ENCODE results near the gene ACAT2. TPM values are rescaled to one million over a fixed set of nuclear protein-coding genes. Genes with fewer than 3 reads are reported as not detected.

The ACAT2 gene
- total RNA-seq, 1 donor from 2014 or later: 92.5 TPM

DNA sequence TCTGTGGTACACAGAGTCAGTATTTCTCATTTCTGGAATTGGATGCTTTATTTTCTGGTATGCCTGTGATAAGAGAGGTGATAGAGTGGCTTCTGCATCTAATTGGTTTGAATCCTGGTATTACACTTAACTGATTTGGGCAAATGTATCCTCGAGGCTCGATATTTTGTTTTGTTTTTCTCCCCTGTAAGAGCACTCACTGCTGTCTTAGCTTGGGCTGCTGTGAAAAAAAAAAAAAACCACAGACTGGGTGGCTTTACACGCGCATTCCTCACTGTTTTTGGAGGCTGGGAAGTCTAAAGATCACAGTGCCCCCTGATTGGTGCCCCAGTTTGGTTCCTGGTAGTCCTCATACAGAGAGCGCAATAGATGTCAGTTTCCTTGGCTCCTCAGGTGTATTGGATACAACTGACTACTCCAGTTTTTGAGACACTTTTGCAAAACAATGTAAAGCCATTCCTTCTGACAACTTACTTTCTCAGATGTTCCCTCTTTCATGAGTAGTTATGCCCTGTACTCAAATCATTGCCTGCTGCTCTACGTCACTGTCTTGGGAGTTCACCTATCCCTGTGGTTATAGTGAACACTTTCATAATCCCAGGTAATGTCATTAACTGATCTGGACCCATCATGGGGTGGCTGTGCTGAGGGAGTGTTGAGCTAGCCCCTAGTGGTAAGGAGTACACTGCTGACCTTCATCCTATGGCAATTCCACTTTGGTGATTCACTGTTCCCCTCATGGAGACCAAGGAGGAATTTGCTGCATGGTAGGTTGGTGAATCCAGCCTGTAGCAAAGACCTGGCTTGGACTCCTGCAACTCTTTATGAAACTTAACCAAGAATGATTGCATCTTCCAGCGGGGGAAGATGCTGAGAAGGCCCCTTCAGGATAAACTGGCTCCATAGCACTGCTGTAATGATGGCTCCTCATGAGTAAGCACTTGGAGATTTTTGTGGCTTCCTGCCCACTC, 3.5 kb upstream of the ACAT2 start:
- TF ChIP-seq EZH2phosphoT487 (IDR thresholded peaks at IDR 0.05): no peak
- TF ChIP-seq, protein P1, sequence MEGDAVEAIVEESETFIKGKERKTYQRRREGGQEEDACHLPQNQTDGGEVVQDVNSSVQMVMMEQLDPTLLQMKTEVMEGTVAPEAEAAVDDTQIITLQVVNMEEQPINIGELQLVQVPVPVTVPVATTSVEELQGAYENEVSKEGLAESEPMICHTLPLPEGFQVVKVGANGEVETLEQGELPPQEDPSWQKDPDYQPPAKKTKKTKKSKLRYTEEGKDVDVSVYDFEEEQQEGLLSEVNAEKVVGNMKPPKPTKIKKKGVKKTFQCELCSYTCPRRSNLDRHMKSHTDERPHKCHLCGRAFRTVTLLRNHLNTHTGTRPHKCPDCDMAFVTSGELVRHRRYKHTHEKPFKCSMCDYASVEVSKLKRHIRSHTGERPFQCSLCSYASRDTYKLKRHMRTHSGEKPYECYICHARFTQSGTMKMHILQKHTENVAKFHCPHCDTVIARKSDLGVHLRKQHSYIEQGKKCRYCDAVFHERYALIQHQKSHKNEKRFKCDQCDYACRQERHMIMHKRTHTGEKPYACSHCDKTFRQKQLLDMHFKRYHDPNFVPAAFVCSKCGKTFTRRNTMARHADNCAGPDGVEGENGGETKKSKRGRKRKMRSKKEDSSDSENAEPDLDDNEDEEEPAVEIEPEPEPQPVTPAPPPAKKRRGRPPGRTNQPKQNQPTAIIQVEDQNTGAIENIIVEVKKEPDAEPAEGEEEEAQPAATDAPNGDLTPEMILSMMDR (IDR thresholded peaks at IDR 0.05): peak; percentile 10
- TF ChIP-seq EZH2 (IDR thresholded peaks at IDR 0.05): no peak
- Mint-ChIP-seq H3K36me3 (peaks cover 46% of the 10 kb centered on the region), H3K4me1 (peaks cover 22% of the 10 kb centered on the region), H3K4me3 (no peak overlapping the region), H3K9me3 (no peaks in the 10 kb centered on the region), H3K27ac (peak overlapping the region; percentile 46), H3K27me3 (ENCODE audit: insufficient read depth, low read depth) (peaks cover 6% of the 10 kb centered on the region)
- Histone ChIP-seq H3K4me3 (no peak overlapping the region), H3K4me1 (peaks cover 21% of the 10 kb centered on the region), H3F3A (ENCODE audit: low read depth) (peaks cover 81% of the 10 kb centered on the region), H3K9ac (no peak overlapping the region), H3K9me3 (ENCODE audit: low read depth) (no peaks in the 10 kb centered on the region), H3K27me3 (no peaks in the 10 kb centered on the region), H3K27ac (peak overlapping the region; percentile 27), H2AFZ (replicated peaks) (no peak overlapping the region), H4K20me1 (ENCODE audit: low read depth) (peaks cover 5% of the 10 kb centered on the region), H3K79me2 (ENCODE audit: low read depth) (peaks cover 25% of the 10 kb centered on the region), H3K4me2 (no peak overlapping the region), H3K36me3 (peaks cover 24% of the 10 kb centered on the region)
- no peak for DNase-seq (ENCODE audit: low spot score)

- no peak overlapping the region for H3K9ac ChIP-seq
- peaks cover 68% of the 10 kb centered on the region for H3F3A ChIP-seq (ENCODE audit: low read depth)
- H3K27ac Mint-ChIP-seq: no peak overlapping the region
- H3K9me3 ChIP-seq (ENCODE audit: low read depth): no peaks in the 10 kb centered on the region
- H3K27me3 ChIP-seq: no peaks in the 10 kb centered on the region
- no peaks in the 10 kb centered on the region for H3K9me3 Mint-ChIP-seq
- no peaks in the 10 kb centered on the region for H4K20me1 ChIP-seq (ENCODE audit: low read depth)
- H3K4me3 ChIP-seq: no peak overlapping the region
- TF ChIP-seq EZH2 (IDR thresholded peaks at IDR 0.05) (no peak), EZH2phosphoT487 (IDR thresholded peaks at IDR 0.05) (no peak)
- TF ChIP-seq, protein P1 (IDR thresholded peaks at IDR 0.05): no peak
- peak overlapping the region; percentile 96 for H3K27ac ChIP-seq
- peaks cover 28% of the 10 kb centered on the region for H3K79me2 ChIP-seq (ENCODE audit: low read depth)
- peaks cover 24% of the 10 kb centered on the region for H3K4me1 Mint-ChIP-seq
- peaks cover 21% of the 10 kb centered on the region for H3K4me1 ChIP-seq
- peaks cover 6% of the 10 kb centered on the region for H3K27me3 Mint-ChIP-seq (ENCODE audit: insufficient read depth, low read depth)
- H2AFZ ChIP-seq (replicated peaks): no peak overlapping the region
- peaks cover 42% of the 10 kb centered on the region for H3K36me3 Mint-ChIP-seq
- H3K4me3 Mint-ChIP-seq: peak overlapping the region; percentile 56
- DNase-seq (ENCODE audit: low spot score): no peak
- peaks cover 12% of the 10 kb centered on the region for H3K36me3 ChIP-seq
- peak overlapping the region; percentile 80 for H3K4me2 ChIP-seq
Observed at GRCh38 chr6:159759645-159760044, 2.2 kb upstream of the ACAT2 start.

- Histone ChIP-seq H3K9ac (no peak overlapping the region), H2AFZ (replicated peaks) (no peak overlapping the region), H3K27ac (peak overlapping the region; percentile 96), H3K79me2 (ENCODE audit: low read depth) (peaks cover 37% of the 10 kb centered on the region), H3K27me3 (no peaks in the 10 kb centered on the region), H4K20me1 (ENCODE audit: low read depth) (no peaks in the 10 kb centered on the region), H3K4me3 (peak overlapping the region; percentile 57), H3K4me2 (peak overlapping the region; percentile 80), H3K36me3 (peaks cover 9% of the 10 kb centered on the region), H3K9me3 (ENCODE audit: low read depth) (no peaks in the 10 kb centered on the region), H3K4me1 (peaks cover 21% of the 10 kb centered on the region), H3F3A (ENCODE audit: low read depth) (peaks cover 59% of the 10 kb centered on the region)
- Mint-ChIP-seq H3K27ac (peak overlapping the region; percentile 95), H3K4me3 (peak overlapping the region; percentile 93), H3K36me3 (peaks cover 40% of the 10 kb centered on the region), H3K9me3 (no peaks in the 10 kb centered on the region), H3K27me3 (ENCODE audit: insufficient read depth, low read depth) (peaks cover 4% of the 10 kb centered on the region), H3K4me1 (peaks cover 29% of the 10 kb centered on the region)
- peak; percentile 85 for DNase-seq (ENCODE audit: low spot score)
- TF ChIP-seq, protein P1 (IDR thresholded peaks at IDR 0.05): no peak
- no peak for TF ChIP-seq EZH2 (IDR thresholded peaks at IDR 0.05)
- TF ChIP-seq EZH2phosphoT487 (IDR thresholded peaks at IDR 0.05): no peak
Observed at GRCh38 chr6:159760602-159761057, 1.2 kb upstream of the ACAT2 start.
